DOHH2 (cell line): ENCODE measurements around the gene TNFSF12.

ENCODE experiments used
- CTCF ChIP-seq: fragments of 200-600 bp; sonication (generic); IDR thresholded peaks from one replicate; pipeline ENCODE4 v1.5.1; 2014; ENCODE audit warnings: antibody characterized with exemption, mild to moderate bottlenecking, low read depth, low read length; ENCODE audit not compliant: poor library complexity, severe bottlenecking
- EZH2phosphoT487 ChIP-seq: fragments of 200-600 bp; sonication (generic); IDR thresholded peaks from 2 replicates; pipeline ENCODE4 v1.6.1; 2017; ENCODE audit warnings: borderline replicate concordance, mild to moderate bottlenecking, antibody characterized with exemption, low read length, moderate library complexity, mixed read lengths

DNA sequence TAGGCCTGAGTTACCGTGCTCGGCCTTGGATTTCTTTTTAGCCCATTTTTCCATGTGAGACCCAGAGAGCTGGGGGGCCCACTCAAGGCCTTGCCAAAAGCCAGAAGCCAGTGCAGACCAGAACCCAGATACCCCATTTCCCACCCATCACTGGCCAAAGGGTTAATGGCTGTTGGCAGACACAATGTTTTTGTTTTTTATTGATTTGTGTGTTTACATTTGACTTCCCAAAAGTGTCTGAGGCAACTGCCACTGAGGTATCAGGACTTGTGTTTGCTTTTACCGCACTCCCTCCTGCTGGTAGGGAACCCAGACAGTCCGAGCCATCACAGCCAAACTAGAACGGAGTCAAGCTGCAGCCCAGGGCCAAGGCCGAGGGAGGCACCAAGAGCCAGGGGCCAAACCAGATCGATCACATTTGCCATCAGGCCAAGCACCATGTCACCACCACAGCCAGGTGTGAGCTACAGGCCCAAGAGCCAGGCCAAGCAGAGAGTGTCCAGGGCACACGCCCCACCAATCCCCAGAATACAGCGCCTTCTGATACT lies 7.7 kb upstream of the TNFSF12 start:
- TF ChIP-seq CTCF = no peak
- no peak for TF ChIP-seq EZH2phosphoT487
